Hypothalamus (tissue), 51 donors: ENCODE results near the gene FBXO2.
A peak's percentile ranks its signal among the peaks of the same experiment; 100 is the strongest.

Experiments used
- DNase-seq, 51 donors: peaks; one replicate each; lab custom pipeline; 2025; lab: John Stamatoyannopoulos, UW

The FBXO2 gene

DNA sequence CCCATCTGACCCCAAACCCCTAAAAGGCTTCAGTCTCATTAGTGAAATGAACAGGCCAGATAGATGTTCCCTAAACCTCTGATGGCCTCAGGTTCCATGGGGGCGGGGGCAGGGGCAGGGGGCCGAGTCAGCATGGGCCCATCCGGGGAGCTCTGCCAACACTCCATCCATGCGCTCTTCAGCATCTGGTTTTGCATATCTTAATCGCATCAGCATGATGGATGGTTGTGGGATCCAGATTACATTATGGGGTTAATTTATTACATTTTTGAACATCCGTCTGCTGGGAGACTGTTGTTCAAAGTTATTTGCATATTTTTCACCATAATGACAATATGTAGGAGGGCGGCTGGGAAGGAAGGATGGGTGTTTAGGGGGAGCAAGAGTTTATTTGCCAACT, 29.8 kb upstream of the FBXO2 start:
- DNase-seq, result no peak

DNA sequence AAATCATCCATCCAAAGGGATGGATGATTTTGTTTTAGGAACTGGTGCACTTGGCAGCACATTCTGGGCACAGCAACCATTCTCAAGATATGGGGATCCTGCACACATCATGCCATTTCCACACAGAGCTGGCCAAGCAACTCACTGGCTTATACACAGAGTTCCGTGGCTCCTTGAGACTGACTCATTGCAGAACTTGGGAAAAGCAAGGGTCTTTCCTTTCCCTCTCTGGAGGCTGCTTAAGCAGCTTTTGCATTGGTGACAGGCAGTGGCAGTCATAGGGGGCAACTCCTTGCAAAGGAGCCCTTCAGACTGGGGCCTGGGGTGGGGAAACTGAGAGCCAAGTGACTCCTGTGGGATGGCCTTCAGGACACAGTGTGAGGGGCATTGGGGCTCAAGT, 28.6 kb upstream of the FBXO2 start:
- no peak for DNase-seq

DNA sequence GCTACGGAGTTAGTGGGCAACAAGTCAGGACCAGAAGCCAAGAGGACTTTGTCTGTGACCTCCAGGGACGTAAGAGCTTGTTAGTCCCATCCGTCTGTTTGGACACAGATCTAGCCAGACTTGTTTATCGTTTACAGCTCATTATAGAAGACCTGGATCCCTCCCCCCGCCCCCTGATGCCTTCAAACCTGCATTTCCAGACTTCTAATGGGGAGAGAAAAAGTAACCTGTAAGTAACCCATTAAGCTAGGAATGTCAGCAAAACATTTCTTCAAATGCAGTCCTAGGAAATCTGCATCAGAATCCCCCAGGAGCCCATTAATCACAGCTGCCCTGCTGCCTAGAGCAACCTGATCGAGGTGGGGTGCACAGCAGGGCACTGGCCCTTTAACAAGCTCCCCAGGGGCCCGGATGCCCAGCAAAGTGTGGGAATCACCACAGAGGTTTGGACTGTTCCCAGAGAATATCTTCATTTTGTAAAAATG, 28.1 kb upstream of the FBXO2 start:
- DNase-seq, result no peak

DNA sequence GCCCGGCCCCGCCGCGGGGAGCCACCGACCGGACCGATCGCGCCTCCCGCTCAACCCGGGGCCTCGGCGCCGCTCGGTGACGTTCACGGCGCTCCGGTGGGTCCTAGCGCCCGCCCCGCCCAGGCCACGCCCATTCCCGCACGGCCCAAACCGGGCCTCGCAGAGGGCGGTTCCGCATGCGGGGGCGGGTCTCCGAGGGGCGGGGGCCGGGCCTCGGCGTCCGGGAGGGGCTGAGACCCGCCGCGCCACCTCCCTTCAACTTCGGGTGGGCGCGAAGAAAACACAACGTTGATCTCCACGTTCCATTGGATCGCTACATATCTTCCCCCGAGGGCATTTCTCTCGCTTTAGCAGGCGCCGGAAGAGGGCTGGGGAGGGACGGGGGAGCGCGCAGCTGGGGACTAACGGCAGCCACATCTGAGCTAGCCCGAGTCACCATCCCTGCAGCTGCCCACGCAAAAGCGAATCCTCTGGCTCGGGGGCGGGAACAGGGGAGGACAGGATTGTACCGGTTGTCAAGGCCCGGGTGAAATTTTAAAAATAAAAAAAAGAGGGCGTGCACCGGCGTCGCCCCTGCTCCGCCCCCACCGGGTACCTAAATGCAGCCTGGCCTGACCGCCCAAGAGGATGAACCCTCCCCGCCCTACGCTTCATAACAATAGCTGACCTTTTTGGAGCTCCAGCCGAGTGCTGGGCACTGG, 27.0 kb upstream of the FBXO2 start, which contains the start of gene MAD2L2:
Gene MAD2L2, minus strand, starts transcription at position 78 of the 701 bp plus-strand sequence. CDS start 547 bp downstream, outside the sequence.
- peak in 50 of 51 donors; percentile 32 to 92 (median 78) for DNase-seq

DNA sequence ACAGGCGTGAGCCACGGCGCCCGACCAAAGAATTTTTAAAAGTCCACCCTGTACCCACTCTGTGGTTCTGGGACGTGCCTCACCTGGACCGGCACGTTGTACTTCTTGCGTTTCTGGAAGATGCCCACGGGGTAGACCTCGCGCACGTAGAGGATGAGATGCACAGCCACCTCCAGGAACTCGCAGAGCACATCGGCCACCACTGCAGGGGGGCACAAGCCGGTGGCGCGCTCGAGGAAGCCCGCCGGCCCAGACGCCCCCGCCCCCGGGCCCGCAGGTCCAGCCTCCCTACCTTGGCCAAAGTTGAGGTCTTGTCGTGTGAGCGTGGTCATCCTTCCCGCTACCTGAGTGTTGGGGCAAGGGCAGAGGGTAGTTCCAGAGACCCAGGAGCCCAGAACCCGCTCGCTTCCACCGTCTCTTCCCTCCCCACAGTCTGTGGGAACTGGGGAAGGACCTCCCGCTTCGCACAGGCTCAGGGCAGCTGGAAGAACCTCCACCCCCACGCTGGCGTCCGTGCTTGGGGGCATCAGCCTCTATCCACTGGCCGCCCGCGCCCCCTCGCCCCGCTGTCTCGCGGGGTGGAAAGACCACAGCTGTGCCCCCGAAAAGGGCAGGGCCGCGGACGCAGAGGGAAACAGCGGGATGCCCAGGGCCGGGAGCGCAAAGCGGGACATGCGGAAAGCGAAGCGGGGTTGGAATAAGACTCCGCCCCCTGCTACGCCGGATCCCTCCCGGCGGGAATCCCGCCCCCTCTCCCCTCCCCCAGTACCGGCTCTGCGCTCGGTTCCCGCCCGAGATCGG, 26.2 kb upstream of the FBXO2 start:
- DNase-seq, result no peak

DNA sequence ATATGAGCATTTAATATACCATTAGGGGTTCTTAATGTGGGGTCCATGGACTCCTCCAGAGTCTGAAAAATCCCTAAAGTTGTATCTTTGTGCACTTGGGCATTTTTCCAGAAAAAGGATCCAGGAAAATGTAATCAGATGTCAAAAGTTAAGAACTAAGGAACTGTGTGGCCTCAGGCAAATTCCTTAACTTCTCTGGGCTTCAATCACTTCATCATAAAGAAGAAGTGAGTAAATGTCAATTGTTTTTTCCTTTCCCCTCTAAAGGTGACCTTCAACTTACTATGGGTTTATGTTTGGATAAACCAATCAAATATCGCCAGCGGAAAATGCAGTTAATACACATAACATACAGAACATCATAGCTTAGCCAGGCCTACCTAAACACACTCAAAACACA, 24.2 kb upstream of the FBXO2 start:
- no peak for DNase-seq

DNA sequence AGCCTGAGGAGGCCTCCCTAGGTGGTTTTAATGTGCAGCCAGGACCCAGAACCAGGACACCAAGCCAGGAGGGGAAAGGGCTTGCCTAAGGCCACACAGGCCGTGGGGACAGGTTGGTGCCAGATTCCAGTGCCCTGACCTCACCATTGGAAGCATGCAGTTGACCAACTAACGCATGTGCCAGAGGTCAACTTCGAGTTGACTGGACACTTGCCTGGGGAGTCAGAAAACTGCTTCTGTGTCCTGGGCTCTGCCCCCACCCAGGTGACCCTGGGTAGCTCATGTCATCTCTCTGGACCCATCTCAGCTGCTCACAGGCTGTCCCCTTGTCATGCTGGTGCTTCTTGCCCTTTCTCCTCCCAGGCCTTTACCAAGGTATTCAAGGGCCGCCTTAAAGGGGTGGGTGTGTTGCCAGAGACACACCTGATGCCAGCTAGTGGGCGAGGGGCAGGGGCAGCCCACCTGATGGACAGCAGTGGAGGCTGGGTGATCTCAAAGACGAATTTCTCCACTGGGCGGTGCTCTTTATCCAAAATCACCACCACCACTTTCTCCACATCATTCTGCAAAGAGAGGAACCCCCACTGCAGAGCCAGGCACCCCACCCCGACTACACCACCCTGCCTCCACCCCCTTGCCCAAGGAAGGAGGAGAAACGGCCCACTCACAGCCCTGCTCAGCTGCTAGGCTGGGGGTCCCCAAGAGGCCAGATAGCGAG, 22.3 kb upstream of the FBXO2 start:
- DNase-seq, result no peak

DNA sequence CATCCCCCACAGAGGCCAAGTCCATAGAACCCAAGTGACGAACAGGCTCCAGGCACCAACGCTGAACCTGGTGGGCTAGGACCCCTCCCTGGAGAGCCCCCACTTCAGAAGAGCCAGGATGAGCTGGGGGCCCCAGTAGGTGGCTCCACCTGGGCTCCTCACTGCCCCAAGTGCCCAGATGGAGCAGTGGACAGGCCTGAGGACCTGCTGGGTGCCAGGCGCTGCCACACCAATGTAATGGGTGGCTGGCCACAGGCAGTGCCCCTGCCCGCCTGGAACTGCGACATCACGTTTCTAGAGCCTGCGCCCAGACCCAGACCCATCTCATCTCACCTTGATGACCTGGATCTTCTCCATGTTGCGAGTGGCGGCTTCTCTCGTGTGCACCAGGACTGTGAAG, 21.1 kb upstream of the FBXO2 start:
- no peak for DNase-seq

DNA sequence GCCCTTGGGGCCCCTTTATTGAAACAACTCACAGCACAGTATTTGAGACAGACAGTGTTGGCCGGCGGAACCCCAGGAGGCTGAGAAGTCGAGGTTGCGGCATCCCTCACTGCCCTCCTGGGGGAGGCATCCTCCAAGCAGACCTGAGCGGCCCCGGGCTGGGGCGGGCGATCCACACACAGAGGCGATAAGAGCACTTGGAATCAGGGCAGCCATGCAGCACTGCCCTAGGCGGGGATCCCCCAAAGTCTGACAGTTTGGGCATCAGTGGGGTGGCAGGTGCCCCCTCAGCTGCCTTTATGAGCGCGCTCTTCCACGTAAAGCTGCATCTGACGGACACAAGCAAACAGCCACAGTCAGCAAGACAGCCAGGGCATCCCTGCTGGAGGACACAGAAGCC, 20.3 kb upstream of the FBXO2 start:
- no peak for DNase-seq

DNA sequence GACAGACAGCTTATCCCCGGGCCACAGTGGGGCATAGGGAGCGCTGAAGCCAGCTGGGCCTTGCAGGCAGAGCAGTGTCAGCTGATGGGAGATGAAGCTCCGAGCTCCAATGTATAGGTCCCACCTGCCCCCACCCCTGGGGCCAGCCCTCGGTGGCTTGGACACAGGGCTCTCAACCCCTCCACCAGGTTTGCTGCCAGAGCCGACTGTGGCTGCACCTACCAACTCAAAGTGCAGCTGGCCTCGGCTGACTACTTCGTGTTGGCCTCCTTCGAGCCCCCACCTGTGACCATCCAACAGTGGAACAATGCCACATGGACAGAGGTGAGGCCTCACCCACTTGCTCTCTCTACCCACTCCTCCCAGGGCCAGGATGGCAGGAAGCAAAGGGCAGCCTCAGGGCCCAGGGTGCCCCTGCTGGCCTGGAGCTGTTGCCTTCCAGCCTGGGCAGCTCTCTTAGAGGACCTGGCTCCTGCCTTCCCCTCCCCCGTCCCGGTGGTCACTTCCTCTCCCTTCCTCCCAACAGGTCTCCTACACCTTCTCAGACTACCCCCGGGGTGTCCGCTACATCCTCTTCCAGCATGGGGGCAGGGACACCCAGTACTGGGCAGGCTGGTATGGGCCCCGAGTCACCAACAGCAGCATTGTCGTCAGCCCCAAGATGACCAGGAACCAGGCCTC, 19.0 kb upstream of the FBXO2 start:
- DNase-seq, result no peak

DNA sequence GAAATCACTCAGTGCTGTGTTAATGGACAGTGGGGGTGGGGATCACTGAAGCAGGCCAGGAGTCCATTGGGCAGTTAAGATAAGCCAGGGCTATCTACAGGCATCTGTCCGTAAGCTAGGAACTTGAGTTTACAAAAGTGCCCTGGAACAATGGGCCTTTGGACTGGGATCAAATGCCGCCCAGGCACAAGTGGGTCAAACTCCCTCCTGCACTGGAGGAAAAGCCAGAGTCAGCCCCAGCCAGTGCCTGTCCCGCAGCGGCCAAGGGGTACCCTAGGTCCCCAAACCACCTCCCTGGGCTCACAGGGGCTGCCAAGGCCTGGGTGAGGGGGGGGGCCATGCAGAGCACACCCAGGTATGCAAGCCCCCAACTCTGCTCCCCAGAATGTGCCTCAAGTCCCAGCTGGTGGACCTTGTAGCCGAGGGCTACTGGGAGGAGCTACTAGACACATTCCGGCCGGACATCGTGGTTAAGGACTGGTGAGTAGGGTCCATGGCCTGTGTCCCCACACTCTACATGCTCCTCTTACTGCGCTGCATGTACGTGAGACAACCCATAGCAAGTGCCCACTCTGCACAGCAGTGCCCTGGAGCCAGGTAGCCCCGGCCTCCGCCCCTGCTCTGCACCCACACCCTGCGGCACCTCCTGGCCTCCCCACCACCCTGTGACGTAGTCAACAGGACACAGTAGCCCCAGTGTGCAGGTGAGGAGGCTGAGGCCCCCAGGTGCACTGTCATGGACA, 17.5 kb upstream of the FBXO2 start:
- DNase-seq, result no peak

DNA sequence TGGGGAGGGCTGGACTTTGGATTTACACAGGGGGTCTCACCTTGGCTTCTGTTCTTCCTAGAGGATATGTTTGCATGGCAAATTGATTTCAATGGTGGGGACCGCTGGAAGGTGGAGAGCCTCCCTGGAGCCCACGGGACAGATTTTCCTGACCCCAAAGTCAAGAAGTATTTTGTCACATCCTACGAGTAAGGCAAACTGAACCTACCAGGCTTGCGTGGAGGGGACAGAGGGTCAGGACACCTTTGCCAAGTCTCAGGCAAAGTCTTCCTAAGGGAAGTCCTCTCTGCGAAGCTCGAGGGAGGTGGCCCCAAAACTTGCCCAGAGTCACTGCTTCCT, 16.9 kb upstream of the FBXO2 start:
- no peak for DNase-seq

DNA sequence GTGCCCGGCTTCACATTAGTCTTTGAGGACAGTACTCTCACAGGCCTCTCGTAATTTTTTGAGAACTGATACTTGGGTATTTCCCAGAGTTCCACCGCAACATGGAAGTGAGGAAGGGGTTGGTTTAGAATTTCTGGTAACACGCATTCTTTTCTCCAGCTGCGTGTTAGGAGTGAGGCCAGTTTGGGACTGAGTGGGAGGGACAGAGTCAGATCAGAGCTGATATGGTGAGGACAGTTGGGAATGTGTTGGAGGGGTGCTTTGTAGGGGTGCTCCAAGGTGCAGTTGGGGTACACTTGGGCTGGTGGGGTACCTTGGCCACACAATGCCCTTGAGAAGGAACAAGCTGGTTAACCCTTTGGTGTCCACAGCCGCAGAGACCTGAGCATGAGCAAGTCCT, 16.5 kb upstream of the FBXO2 start:
- DNase-seq, result no peak

DNA sequence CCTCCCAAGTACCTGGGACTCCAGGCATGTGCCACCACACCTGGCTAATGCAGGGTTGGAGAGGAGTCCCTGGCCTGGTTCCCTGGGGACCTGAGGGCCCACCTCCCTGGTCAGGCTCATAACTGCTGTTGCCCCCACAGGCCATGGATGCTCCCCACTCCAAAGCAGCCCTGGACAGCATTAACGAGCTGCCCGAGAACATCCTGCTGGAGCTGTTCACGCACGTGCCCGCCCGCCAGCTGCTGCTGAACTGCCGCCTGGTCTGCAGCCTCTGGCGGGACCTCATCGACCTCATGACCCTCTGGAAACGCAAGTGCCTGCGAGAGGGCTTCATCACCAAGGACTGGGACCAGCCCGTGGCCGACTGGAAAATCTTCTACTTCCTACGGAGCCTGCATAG, 14.3 kb upstream of the FBXO2 start:
- DNase-seq, result no peak

DNA sequence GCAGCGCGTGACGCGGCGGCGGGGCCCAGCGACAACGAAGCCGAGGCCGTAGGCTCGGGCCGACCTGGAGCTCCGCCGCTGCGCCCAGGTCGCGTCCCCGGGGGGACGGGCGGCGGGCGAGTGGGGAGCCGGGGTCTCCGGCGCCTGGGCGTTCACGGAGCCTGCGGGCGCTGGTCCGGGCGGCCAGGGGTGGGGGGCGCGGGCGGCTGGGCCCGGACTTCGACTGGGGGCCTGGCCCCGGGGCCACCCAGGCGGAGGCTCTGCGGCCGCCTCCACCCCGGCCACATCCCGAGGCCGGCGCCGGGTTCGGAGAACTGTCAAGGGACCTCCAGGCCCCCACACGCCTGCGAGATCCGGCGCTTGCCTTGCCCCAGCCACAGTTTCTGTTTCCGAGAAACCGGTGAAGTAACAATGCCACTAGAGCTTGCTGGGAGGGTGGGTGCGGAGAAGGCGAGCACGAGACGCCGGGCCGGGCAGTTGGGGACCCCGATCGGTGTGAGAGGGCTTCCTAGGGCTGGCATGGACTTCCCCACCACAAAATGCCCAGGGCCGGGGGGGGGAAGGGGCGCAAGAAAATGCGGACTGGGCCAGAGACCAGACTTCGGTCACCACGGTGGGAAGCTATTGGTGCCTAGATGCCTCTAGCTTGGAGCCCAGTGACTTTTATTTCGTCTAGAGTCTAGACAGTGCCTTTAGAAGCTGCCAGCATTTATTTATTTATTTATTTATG, 10.3 kb upstream of the FBXO2 start:
- peak in 17 of 51 donors; percentile 13 to 43 (median 27) for DNase-seq

DNA sequence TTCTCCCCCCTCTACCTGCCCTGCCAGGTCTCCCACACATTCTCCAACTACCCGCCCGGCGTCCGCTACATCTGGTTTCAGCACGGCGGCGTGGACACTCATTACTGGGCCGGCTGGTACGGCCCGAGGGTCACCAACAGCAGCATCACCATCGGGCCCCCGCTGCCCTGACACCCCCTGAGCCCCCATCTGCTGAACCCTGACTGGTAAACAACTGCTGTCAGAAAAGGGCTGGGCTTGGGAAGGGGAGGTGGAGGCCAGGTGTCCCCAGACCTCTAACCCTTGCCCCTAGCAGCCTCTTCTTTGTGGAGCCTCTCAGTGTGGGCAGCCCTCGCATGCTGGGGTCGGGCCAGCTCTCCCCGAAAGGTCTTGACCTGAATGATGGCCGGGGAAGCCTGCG, 6.9 kb upstream of the FBXO2 start:
- DNase-seq, result no peak

DNA sequence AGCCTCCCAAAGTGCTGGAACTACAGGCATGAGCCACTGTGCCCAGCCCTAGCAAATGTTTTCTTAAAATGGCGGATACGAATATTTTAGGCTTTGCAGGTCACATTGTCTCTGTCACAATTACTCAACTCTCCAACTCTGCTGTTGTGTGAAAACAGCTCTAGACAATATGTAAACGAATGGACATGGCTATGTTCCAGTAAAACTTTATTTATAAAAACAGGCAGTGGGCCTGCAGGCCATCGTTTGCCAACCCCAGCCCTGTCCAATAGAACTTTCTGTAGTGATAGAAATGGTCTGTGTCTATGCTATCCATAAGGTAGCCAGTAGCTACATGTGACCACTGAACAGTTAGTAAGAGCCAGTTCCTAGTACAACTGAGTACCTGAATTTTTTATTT, 5.5 kb upstream of the FBXO2 start:
- DNase-seq, result no peak

DNA sequence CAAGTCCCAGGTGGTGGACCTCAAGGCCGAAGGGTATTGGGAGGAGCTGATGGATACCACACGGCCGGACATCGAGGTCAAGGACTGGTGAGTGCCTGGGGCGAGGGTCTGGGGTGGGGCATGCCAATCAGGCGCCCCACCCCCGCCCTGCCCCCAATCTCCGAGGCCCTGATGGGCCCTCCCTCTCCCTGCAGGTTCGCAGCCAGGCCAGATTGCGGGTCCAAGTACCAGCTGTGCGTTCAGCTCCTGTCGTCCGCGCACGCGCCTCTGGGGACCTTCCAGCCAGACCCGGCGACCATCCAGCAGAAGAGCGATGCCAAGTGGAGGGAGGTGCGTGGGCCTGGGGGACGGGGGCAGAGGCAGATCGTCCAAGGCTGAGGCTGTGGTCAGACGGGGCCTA, 4.3 kb upstream of the FBXO2 start:
- no peak for DNase-seq

DNA sequence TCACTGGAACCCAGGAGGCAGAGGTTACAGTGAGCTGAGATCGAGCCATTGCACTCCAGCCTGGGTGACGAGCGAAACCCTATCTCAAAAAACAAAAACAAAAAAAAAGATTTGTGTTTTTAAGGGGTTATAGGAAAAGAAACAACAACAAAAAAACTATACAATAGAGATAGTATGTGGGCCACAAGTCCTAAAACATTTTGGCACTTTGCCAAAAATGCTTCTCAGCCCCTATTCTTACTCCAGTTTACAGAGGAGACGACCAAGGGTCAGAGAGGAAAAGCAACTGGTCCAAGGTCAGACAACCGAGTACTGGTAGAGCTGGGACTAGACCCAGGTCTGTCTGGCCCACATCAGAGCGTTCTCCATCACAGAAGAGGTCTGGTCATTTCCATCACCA, 3.4 kb upstream of the FBXO2 start:
- DNase-seq, result no peak
